Immature natural killer cell (primary cell): ENCODE data around the gene IL15RA. TPM values are rescaled to one million over a fixed set of nuclear protein-coding genes. Genes with fewer than 3 reads are reported as not detected.

Experiments used
- DNase-seq, 3 donors: peaks; one replicate each; pipeline ENCODE4 v3.0.0; 2022; ENCODE audit warnings: mixed read lengths in 1 of 3
- H3K27ac Mint-ChIP-seq, 6 donors: one replicate each; pipeline ENCODE4 v1.8.0; 2020; ENCODE audit warnings: mixed read lengths in 6 of 6, mild to moderate bottlenecking in 5 of 6, inconsistent platforms in 4 of 6, moderate library complexity in 3 of 6
- H3K27me3 Mint-ChIP-seq, 3 donors: one replicate each; pipeline ENCODE4 v1.8.0; 2020 to 2021; ENCODE audit warnings: low read depth in 3 of 3, mild to moderate bottlenecking in 3 of 3, mixed read lengths in 3 of 3, moderate library complexity in 3 of 3, inconsistent platforms in 1 of 3
- H3K36me3 Mint-ChIP-seq, 3 donors: one replicate each; pipeline ENCODE4 v1.8.0; 2020; ENCODE audit warnings: mixed read lengths in 3 of 3, inconsistent platforms in 2 of 3, mild to moderate bottlenecking in 2 of 3
- H3K4me1 Mint-ChIP-seq, 2 donors: one replicate each; pipeline ENCODE4 v1.8.0; 2020; ENCODE audit warnings: inconsistent platforms in 2 of 2, mild to moderate bottlenecking in 2 of 2, mixed read lengths in 2 of 2, moderate library complexity in 1 of 2
- H3K4me3 Mint-ChIP-seq, 5 donors: one replicate each; pipeline ENCODE4 v1.8.0; 2020; ENCODE audit warnings: mild to moderate bottlenecking in 5 of 5, mixed read lengths in 5 of 5, inconsistent platforms in 3 of 5, moderate library complexity in 3 of 5
- H3K9me3 Mint-ChIP-seq, 6 donors: one replicate each; pipeline ENCODE4 v1.8.0; 2020; ENCODE audit warnings: mild to moderate bottlenecking in 6 of 6, mixed read lengths in 6 of 6, inconsistent platforms in 4 of 6, moderate library complexity in 3 of 6
- polyA plus RNA-seq, 3 donors: library from polyadenylated mRNA; unstranded; fragments of 300-500 nt; fragmentation: Illumina TruSeq; gene quantifications; one replicate each; pipeline ENCODE4 v1.2.3, GENCODE V29; 2021

The IL15RA gene
- polyA plus RNA-seq, 3 donors from 2014 or later: 7.4 to 22.6 (median 14.4) TPM

GRCh38 chr10:5933909-5934546 lies 43.3 kb downstream of the IL15RA start:
- Mint-ChIP-seq H3K36me3 (peaks cover 31 to 49% (median 33%) of the 10 kb centered on the region in 3 donors), H3K4me1 (no peaks in the 10 kb centered on the region), H3K27me3 (no peaks in the 10 kb centered on the region), H3K4me3 (no peak overlapping the region), H3K27ac (no peak overlapping the region), H3K9me3 (peaks cover 0 to 2% (median 0%) of the 10 kb centered on the region in 6 donors)
- DNase-seq: no peak

- no peak overlapping the region for H3K4me3 Mint-ChIP-seq
- DNase-seq: no peak
- peaks cover 29 to 49% (median 31%) of the 10 kb centered on the region in 3 donors for H3K36me3 Mint-ChIP-seq
- no peaks in the 10 kb centered on the region for H3K4me1 Mint-ChIP-seq
- H3K9me3 Mint-ChIP-seq: peaks cover 0 to 2% (median 0%) of the 10 kb centered on the region in 6 donors
- H3K27ac Mint-ChIP-seq: no peak overlapping the region
- no peaks in the 10 kb centered on the region for H3K27me3 Mint-ChIP-seq
Measured at GRCh38 chr10:5932345-5932744, 45.0 kb downstream of the IL15RA start.

GRCh38 chr10:5930272-5930671 lies 47.1 kb downstream of the IL15RA start:
- H3K27ac Mint-ChIP-seq: peak overlapping the region in 1 of 6 donors; percentile 35
- no peaks in the 10 kb centered on the region for H3K27me3 Mint-ChIP-seq
- H3K4me1 Mint-ChIP-seq: no peaks in the 10 kb centered on the region
- peaks cover 30 to 57% (median 32%) of the 10 kb centered on the region in 3 donors for H3K36me3 Mint-ChIP-seq
- no peak for DNase-seq
- no peak overlapping the region for H3K4me3 Mint-ChIP-seq
- H3K9me3 Mint-ChIP-seq: no peaks in the 10 kb centered on the region

GRCh38 chr10:5929442-5929841 lies 47.9 kb downstream of the IL15RA start:
- Mint-ChIP-seq H3K4me3 (no peak overlapping the region), H3K4me1 (no peaks in the 10 kb centered on the region), H3K36me3 (peaks cover 34 to 58% (median 36%) of the 10 kb centered on the region in 3 donors), H3K27ac (no peak overlapping the region), H3K9me3 (no peaks in the 10 kb centered on the region), H3K27me3 (no peaks in the 10 kb centered on the region)
- no peak for DNase-seq

GRCh38 chr10:5927306-5927705 lies 50.0 kb downstream of the IL15RA start:
- Mint-ChIP-seq H3K4me1 (no peaks in the 10 kb centered on the region), H3K9me3 (no peaks in the 10 kb centered on the region), H3K27ac (peak overlapping the region in 1 of 6 donors; percentile 28), H3K36me3 (peaks cover 41 to 71% (median 42%) of the 10 kb centered on the region in 3 donors), H3K4me3 (no peak overlapping the region), H3K27me3 (no peaks in the 10 kb centered on the region)
- no peak for DNase-seq

- DNase-seq: no peak
- H3K4me1 Mint-ChIP-seq: no peaks in the 10 kb centered on the region
- H3K4me3 Mint-ChIP-seq: no peak overlapping the region
- no peaks in the 10 kb centered on the region for H3K9me3 Mint-ChIP-seq
- peaks cover 36 to 82% (median 46%) of the 10 kb centered on the region in 3 donors for H3K36me3 Mint-ChIP-seq
- no peaks in the 10 kb centered on the region for H3K27me3 Mint-ChIP-seq
- H3K27ac Mint-ChIP-seq: no peak overlapping the region
Measured at GRCh38 chr10:5924889-5925288, 52.5 kb downstream of the IL15RA start.

GRCh38 chr10:5921746-5922145 lies 55.6 kb downstream of the IL15RA start:
- no peak for DNase-seq
- H3K36me3 Mint-ChIP-seq: peaks cover 22 to 78% (median 37%) of the 10 kb centered on the region in 3 donors
- H3K9me3 Mint-ChIP-seq: no peaks in the 10 kb centered on the region
- no peak overlapping the region for H3K4me3 Mint-ChIP-seq
- H3K27me3 Mint-ChIP-seq: peaks cover 0 to 2% (median 0%) of the 10 kb centered on the region in 3 donors
- no peak overlapping the region for H3K27ac Mint-ChIP-seq
- H3K4me1 Mint-ChIP-seq: no peaks in the 10 kb centered on the region

GRCh38 chr10:5919568-5919967 lies 57.8 kb downstream of the IL15RA start:
- no peak for DNase-seq
- no peaks in the 10 kb centered on the region for H3K4me1 Mint-ChIP-seq
- peaks cover 0 to 2% (median 0%) of the 10 kb centered on the region in 3 donors for H3K27me3 Mint-ChIP-seq
- no peak overlapping the region for H3K4me3 Mint-ChIP-seq
- H3K27ac Mint-ChIP-seq: no peak overlapping the region
- H3K9me3 Mint-ChIP-seq: no peaks in the 10 kb centered on the region
- peaks cover 18 to 76% (median 40%) of the 10 kb centered on the region in 3 donors for H3K36me3 Mint-ChIP-seq

- no peak overlapping the region for H3K27ac Mint-ChIP-seq
- H3K4me1 Mint-ChIP-seq: no peaks in the 10 kb centered on the region
- peaks cover 0 to 2% (median under 1%) of the 10 kb centered on the region in 3 donors for H3K27me3 Mint-ChIP-seq
- DNase-seq: no peak
- no peaks in the 10 kb centered on the region for H3K9me3 Mint-ChIP-seq
- no peak overlapping the region for H3K4me3 Mint-ChIP-seq
- peaks cover 17 to 78% (median 40%) of the 10 kb centered on the region in 3 donors for H3K36me3 Mint-ChIP-seq
Measured at GRCh38 chr10:5918763-5919162, 58.6 kb downstream of the IL15RA start.

GRCh38 chr10:5917305-5917704 lies 60.0 kb downstream of the IL15RA start:
- Mint-ChIP-seq H3K4me3 (no peak overlapping the region), H3K27ac (peak overlapping the region in 1 of 6 donors; percentile 61), H3K4me1 (no peaks in the 10 kb centered on the region), H3K36me3 (peaks cover 24 to 79% (median 48%) of the 10 kb centered on the region in 3 donors), H3K27me3 (peaks cover 0 to 3% (median 2%) of the 10 kb centered on the region in 3 donors), H3K9me3 (no peaks in the 10 kb centered on the region)
- DNase-seq: no peak

- no peaks in the 10 kb centered on the region for H3K4me1 Mint-ChIP-seq
- DNase-seq: no peak
- H3K36me3 Mint-ChIP-seq: peaks cover 17 to 68% (median 43%) of the 10 kb centered on the region in 3 donors
- peaks cover under 1 to 3% (median 2%) of the 10 kb centered on the region in 3 donors for H3K27me3 Mint-ChIP-seq
- no peak overlapping the region for H3K27ac Mint-ChIP-seq
- H3K9me3 Mint-ChIP-seq: no peaks in the 10 kb centered on the region
- no peak overlapping the region for H3K4me3 Mint-ChIP-seq
Measured at GRCh38 chr10:5915451-5915850, 61.9 kb downstream of the IL15RA start.

- DNase-seq: no peak
- H3K27ac Mint-ChIP-seq: no peak overlapping the region
- peaks cover 28 to 65% (median 47%) of the 10 kb centered on the region in 3 donors for H3K36me3 Mint-ChIP-seq
Measured at GRCh38 chr10:5913736-5914135, 63.6 kb downstream of the IL15RA start.

GRCh38 chr10:5911670-5912069 lies 65.7 kb downstream of the IL15RA start:
- Mint-ChIP-seq H3K27ac (peak overlapping the region in 3 of 6 donors; percentile 7 to 23 (median 13)), H3K36me3 (peaks cover 40 to 64% (median 53%) of the 10 kb centered on the region in 3 donors)

More at GRCh38 chr10:5913736-5914135, 63.6 kb downstream of the IL15RA start:
- H3K4me1 Mint-ChIP-seq: no peaks in the 10 kb centered on the region
- H3K4me3 Mint-ChIP-seq: no peak overlapping the region
- H3K27me3 Mint-ChIP-seq: peaks cover 2 to 3% (median 2%) of the 10 kb centered on the region in 3 donors
- H3K9me3 Mint-ChIP-seq: no peaks in the 10 kb centered on the region

GRCh38 chr10:5910323-5911100 lies 66.8 kb downstream of the IL15RA start:
- Mint-ChIP-seq H3K36me3 (peaks cover 48 to 62% (median 51%) of the 10 kb centered on the region in 3 donors), H3K9me3 (no peaks in the 10 kb centered on the region), H3K27ac (no peak overlapping the region), H3K4me1 (peaks cover 7 to 11% of the 10 kb centered on the region in 2 donors), H3K27me3 (peaks cover 0 to 3% (median 2%) of the 10 kb centered on the region in 3 donors), H3K4me3 (no peak overlapping the region)
- DNase-seq: no peak

More at GRCh38 chr10:5911670-5912069, 65.7 kb downstream of the IL15RA start:
- no peak overlapping the region for H3K4me3 Mint-ChIP-seq
- peaks cover 0 to 3% (median 2%) of the 10 kb centered on the region in 3 donors for H3K27me3 Mint-ChIP-seq
- H3K4me1 Mint-ChIP-seq: peaks cover 4 to 11% of the 10 kb centered on the region in 2 donors
- H3K9me3 Mint-ChIP-seq: no peaks in the 10 kb centered on the region
- no peak for DNase-seq
